Left colon (tissue), 2 donors: ENCODE measurements around the gene AMH. TPM values are rescaled to one million over a fixed set of nuclear protein-coding genes. Genes with fewer than 3 reads are reported as not detected.

Experiments
- ATAC-seq: fragments of 200-7000 bp; cut with Tn5 transposase; one replicate; pipeline ENCODE4 v1.9.1; 2020; ENCODE audit warnings: mild to moderate bottlenecking, moderate library complexity
- DNase-seq, 2 donors: peaks; one replicate each; pipeline ENCODE4 v3.0.0-alpha.2; 2020
- intact Hi-C, 2 donors: fragments of 100-400 bp; cut with DNase I in 1 of 2; cut with micrococcal nuclease in 1 of 2; formaldehyde crosslinking; loops; one replicate each; pipeline versions ENCODE4 v1.11.2 to v1.14.0; 2022; cut with DNase I, micrococcal nuclease
- total RNA-seq, 2 donors: library from RNA; stranded (reverse); fragmentation: NEBNext Ultra II Directional; extraction: Animal tissue kit (Norgen Biotek cat#: 25700); gene quantifications; one replicate each; pipeline ENCODE4 v1.2.1, GENCODE V29; 2021
- donor health status: DM: no; HTN: no; CAD: no.
- donor health status: DM: yes; HTN: yes; CAD: no.

The AMH gene
- total RNA-seq, 2 donors from 2014 or later: 1.6 to 1.7 TPM

DNA sequence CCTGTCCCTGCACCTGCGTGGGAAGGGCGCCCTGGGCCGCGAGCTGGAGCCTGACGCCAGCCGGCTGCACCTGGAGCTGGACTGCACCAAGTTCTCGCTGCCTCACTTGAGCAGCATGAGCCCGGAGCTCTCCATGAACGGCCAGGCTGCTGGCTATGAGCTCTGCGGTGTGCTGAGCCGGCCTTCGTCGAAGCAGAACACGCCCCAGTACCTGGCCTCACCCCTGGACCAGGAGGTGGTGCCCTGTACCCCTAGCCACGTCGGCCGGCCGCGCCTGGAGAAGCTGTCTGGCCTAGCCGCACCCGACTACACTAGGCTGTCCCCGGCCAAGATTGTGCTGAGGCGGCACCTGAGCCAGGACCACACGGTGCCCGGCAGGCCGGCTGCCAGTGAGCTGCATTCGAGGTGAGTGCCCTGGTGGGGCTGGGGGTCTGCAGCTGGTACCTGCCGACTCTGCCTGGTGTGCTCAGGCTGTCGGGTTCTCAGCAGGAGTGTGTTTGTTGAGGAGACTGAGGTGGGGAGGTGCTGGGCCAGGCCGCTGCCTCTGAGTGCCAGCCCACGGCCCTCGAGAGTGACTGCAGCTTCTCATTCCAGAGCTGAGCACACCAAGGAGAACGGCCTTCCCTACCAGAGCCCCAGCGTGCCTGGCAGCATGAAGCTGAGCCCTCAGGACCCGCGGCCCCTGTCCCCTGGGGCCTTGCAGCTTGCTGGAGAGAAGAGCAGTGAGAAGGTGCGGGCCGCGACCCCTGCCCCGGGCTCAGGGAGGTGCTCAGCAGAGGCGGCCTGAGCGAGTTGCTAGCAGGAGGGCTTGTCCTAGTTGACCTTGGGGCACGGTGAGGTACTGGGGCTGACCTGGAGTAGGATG is 32.5 kb upstream of the AMH start:
- ATAC-seq: no peak
- intact Hi-C loops: no loop called here
- no peak for DNase-seq

DNA sequence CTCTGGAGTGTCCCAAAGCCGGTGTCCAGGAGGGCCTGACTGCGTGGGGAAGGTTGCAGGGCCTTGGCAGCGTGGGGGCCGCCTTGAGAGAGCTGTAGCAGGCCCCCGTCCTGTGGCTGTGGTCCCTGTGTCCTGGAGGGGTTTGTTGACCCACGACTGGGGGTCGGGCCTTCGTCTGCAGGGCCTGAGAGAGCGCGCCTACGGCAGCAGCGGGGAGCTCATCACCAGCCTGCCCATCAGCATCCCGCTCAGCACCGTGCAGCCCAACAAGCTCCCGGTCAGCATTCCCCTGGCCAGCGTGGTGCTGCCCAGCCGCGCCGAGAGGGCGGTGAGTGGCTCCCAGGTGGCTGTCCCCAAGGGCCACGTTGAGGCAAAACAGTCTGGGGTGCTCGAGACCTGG is 31.5 kb upstream of the AMH start:
- ATAC-seq: no peak
- intact Hi-C loops: no loop called here

DNA sequence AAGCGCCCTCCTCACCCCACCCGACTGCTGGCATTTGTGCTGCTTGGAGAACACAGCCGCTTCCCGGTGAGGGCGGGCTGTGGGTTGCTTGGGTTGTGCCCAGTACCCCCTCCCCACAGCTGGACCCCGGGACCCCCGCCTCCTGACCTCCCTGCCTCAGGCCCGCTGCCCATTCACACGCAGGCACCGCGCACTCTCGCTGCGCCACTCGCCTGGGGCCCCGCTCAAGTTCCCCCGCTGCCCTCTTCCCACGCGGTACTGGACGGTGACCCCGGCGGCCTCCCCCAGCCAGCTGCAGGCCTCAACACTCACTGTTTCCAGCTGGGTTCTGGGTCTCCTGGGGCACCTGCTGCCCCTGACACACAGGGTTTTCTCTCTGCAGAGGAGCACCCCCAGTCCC is 29.4 kb upstream of the AMH start:
- intact Hi-C loops: no loop called here
- no peak for ATAC-seq
- no peak for DNase-seq

More for the DNA sequence above, 31.5 kb upstream of the AMH start:
- no peak for DNase-seq

DNA sequence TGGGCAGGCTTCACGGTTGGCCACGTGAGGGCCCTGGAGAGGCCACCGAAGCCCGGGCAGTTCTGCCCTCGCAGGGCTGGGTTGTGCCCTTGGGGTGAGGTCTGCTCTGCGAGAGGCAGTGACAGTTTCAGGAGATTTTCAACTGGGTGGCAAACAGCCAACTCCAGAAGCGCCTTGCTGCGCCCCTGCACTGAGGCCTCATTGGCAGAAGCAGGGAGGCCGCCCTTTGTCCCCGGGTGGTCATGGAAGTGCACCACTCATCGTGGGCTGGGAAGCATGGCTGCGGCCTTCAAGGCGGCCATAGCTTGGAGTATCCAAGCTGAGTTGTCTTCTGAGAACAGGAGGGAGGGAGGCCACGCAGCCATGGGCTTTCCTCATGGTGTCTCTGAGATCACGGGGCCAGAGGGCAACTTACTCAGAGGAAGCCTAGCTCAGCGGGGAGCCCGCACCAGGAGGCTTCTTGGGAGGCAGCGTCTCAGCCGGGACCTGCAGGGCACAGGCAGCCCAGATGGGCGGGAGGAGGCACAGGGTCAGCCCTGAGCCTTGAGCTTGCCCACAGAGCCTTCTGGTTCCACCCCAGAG is 27.8 kb upstream of the AMH start:
- intact Hi-C loops: no loop called here
- DNase-seq (no peak), ATAC-seq (no peak)

DNA sequence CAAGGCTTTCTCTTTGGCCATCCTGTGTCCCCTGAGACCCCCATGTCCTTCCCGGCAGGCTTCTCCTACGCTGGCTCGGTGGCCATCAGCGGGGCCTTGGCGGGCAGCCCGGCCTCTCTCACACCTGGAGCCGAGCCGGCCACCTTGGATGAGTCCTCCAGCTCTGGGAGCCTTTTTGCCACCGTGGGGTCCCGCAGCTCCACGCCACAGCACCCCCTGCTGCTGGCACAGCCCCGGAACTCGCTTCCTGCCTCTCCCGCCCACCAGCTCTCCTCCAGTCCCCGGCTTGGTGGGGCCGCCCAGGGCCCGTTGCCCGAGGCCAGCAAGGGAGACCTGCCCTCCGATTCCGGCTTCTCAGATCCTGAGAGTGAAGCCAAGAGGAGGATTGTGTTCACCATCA is 27.2 kb upstream of the AMH start:
- intact Hi-C loops: no loop called here
- ATAC-seq (no peak), DNase-seq (no peak)

DNA sequence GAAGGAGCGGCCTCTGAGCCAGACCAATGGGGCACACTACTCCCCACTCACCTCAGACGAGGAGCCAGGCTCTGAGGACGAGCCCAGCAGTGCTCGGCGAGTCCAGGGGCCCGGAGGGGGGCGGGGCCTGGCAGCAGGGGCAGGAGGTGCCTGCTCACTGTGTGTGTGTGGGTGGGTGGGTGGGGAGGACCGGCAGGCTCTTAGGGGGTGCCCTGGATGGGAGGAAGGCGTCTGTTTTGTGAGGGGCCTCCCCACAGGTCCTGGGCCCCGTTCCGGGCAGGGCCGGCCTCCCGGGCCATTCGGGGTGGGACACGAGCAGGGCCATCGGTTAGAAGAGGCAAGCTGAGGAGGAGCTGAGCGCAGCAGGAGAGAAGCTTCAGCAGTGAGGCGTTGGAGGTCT is 25.7 kb upstream of the AMH start:
- intact Hi-C loops: no loop called here
- no peak for ATAC-seq

DNA sequence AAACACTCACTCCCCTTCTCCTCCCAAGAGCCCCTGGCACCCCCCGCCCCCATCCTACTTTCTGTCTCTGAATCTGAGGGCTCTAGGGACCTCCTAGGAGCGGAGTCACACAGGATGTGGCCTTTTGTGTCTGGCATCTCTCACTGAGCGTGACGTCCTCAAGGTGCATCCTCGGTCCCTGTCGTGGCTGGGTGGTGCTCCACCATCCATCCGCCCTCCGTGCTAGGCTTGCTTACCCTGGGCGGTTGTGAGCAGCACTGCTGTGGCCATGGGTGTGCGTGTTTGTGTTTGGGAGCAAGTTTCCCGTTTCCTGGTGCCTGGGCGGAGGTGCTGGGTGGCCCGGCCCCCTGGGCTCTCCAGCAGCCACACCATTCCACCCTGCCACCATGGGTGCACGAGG is 25.2 kb upstream of the AMH start:
- ATAC-seq (no peak), DNase-seq (no peak)
- intact Hi-C loops: no loop called here

More for the DNA sequence above, 25.7 kb upstream of the AMH start:
- DNase-seq: no peak

DNA sequence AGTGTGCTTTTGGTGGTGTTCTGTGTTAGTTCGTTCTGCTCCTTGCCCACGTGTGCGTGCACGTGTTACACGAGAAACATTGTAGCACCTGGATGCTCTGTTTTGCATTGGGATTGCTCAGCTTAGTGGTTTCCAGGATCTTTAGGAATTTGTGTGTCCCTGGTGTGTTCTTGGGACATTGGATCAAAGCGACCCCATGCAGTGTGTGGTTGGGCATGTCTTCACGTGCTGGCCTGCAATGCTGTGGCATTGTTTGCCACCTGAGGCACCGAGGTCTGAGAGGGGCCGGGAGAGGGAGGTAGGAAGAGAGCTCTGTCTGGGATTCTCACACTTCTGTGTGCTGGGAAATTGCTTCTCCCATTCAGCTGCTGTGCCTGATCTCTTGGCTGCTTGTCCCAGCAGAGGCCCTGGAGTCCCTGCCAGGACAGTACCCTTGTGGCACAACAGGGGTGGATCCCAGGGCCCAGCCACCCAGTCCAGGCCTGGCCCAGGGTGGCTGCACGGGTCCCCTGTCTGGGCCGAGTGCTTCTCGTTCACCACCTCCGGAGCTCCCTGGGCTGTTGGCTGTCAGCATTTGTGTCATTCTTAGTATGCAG is 24.3 kb upstream of the AMH start:
- intact Hi-C loops: no loop called here
- DNase-seq: no peak
- ATAC-seq: no peak

DNA sequence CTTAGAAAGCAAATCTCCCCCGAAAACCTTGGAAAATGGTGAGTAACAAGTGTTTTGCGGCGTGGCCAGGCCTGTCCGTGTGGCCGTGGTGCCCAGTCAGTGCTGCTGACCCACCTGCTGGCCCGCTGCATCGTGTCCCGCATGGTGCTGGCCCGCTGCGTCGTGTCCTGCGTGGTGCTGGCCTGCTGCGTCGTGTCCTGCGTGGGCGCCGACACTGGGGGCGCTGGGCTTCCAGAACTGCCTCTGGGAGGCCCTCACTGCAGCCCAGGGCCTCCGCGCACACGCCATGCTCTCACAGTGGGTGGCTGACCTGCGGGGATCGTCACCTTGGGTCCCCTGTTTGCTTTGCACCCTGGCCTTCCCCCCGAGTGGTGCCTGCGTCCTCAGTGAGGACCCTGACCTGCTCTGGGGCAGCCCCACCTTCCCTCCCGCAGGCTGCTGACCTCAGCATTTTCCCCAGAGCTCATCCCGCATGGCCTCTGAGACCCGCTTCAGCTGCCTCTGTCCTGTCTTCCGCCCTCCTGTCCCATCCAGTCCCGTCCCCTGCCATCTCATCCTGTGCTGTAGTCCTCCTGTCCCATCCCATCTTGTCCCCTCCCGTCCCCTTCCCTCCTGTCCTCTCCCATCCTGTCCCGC is 23.6 kb upstream of the AMH start:
- ATAC-seq: no peak
- intact Hi-C loops: no loop called here
- DNase-seq: no peak

DNA sequence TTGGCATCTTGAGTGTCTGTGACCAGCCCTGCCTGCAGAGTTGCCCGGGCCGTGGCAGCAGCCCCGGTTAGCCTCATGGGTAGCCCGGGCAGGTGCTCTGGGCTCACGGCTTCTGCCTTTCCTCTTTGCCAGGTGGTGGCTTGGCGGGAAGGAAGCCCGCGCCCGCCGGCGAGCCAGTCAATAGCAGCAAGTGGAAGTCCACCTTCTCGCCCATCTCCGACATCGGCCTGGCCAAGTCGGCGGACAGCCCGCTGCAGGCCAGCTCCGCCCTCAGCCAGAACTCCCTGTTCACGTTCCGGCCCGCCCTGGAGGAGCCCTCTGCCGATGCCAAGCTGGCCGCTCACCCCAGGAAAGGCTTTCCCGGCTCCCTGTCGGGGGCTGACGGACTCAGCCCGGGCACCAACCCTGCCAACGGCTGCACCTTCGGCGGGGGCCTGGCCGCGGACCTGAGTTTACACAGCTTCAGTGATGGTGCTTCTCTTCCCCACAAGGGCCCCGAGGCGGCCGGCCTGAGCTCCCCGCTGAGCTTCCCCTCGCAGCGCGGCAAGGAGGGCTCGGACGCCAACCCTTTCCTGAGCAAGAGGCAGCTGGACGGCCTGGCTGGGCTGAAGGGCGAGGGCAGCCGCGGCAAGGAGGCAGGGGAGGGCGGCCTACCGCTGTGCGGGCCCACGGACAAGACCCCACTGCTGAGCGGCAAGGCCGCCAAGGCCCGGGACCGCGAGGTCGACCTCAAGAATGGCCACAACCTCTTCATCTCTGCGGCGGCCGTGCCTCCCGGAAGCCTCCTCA is 22.9 kb upstream of the AMH start:
- no peak for ATAC-seq
- no peak for DNase-seq
- intact Hi-C loops: no loop called here

DNA sequence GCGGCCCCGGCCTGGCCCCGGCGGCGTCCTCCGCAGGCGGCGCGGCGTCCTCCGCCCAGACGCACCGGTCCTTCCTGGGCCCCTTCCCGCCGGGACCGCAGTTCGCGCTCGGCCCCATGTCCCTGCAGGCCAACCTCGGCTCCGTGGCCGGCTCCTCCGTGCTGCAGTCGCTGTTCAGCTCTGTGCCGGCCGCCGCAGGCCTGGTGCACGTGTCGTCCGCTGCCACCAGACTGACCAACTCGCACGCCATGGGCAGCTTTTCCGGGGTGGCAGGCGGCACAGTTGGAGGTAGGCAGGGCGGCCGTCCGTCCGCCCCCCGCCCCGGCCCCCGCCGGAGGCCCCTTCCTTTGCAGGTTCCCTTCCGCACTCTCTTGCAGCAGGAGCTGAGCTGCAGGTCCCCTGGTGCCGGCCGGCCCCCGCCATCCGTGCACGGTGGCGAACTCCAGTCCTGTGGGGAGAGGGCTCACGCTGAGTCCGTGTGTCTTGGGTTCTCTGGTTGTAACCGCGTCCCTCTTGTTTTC is 22.2 kb upstream of the AMH start:
- intact Hi-C loops: no loop called here
- DNase-seq: no peak
- no peak for ATAC-seq

DNA sequence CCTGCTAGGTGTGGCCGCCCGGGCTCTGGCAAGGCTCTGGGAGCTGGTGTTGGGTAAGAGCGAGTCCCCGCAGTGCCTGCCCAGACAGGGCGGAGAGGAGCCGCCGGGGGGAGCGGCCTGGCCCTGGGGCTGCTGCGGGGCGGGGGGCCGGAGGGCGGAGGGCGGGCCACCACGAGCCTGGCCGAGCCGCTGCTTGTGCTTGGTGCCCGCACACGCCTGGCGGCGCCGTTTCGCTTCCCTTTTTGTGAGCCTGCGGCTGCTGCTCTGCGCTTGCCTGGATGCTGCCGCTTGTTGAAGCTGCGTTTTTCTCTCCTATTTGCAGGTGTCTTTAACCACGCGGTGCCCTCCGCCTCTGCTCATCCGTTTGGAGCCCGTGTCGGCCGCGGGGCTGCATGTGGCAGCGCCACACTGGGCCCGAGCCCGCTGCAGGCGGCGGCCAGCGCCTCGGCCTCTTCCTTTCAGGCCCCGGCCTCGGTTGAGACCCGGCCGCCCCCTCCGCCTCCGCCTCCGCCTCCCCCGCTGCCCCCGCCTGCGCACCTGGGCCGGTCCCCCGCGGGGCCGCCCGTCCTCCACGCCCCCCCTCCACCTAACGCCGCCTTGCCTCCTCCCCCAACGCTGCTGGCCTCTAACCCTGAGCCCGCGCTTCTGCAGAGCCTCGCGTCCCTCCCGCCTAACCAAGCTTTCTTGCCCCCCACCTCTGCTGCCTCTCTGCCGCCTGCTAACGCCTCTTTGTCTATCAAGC is 21.5 kb upstream of the AMH start:
- DNase-seq (peak in 1 of 2 donors; percentile 56), ATAC-seq (no peak)
- intact Hi-C loops: no loop called here

DNA sequence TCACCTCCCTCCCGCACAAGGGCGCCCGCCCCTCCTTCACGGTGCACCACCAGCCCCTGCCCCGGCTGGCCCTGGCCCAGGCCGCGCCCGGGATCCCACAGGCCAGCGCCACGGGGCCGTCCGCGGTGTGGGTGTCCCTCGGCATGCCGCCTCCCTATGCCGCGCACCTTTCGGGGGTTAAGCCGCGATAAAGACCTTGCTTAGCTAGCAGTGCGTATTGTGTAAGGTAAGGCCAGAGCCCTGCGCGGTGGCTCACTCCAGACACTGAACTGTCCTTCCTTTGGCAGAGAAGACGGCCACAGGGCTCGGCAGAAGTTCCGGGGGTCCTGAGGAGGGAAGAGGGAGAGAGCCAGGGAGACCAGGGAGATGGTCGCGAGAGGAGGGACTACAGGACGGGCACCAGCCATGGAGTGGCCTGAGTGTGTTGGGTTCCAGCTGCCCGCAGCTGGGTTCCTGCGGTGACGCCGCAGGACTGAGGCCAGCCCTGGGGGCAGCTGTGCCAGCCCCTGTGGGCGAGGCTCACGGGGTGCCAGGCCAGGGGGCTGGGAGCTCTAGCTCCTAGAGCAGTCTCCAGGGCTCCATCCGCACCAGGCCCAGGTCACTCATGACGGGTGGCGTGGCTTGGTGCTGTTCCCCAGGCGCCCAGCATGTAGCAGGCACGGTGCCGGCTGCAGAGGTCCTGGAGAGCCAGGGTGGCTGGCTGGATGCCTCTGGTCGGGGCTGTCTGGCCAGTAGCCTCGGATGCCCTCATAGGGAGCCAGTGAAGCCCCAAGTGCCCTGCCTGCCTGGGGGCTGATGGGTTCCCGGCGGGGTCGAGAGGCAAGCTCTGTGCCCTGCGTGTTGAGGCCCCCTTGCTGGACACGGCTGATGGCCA is 20.7 kb upstream of the AMH start:
- intact Hi-C loops: no loop called here
- DNase-seq (no peak), ATAC-seq (no peak)

DNA sequence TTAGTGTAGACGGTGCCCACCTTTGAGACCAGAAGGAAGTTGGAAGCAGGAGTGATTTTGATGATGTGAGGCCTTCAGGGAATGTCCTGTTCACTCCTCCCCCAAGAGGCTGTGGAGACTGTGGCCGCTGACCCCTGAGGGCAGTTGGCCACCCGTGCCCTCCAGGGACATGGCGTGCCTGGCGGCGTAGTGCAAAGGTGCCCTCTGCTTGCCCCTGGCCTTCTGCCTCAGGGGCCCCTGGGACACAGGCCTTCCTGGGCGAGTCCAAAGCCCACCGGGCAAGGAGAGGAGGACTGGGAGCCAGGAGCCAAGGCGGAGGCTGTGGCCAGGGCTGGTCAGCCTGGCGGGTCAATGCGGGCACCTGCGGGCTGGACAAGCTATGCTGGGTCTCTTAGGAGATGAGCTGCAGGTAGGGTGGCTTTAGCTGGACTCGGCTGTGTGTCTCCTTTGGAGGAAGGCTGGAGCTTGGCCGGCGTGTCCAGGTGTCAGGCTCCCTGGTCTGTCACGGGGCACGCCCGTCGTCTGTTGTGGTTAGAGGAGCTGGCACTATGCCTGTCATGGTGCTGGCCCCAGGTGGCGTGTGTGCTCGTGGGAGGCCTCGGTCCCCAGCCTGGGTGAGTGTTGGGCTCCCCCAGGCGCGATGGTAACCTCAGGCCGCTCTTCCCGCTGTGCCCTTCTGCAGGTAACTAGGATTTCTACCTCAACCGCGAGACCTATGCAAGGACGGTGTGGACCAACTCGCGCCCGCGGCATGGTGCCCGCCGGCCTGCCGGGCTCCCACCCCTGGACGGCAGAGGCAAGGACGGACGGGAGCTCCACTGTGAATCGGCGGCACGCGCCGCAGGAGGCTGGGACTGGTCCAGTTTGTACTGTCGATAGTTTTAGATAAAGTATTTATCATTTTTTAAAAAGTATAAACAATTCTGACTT is 19.8 kb upstream of the AMH start:
- ATAC-seq: no peak
- intact Hi-C loops: loop anchor here in 1 of 2 donors (10.0 kb wide), 1 partner anchor 75 kb away; the partner anchor contains the start of gene AP3D1
- no peak for DNase-seq

DNA sequence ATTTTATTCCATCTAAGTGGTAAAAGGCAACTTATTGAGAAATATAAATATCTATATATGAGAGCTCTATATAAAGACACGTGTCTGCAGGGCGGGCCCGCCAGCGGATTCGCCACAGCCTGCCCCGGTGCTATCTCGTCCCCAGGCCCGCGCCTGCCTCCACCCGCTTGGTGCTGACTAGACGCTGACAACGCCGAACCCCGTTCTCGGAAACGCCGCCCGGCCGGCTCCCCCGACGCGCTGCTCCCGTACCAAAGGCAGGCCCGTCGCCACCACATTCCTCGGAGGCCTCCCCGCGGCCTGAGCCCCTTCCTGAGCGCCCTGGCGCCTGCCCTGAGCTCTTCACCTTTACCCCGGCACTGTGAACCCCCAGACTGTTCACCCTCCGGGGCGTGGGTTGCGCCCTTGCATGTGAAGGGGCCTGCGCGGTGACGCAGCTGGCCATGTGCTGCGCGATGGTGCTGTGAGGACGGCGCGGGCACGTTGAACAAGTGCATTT is 19.0 kb upstream of the AMH start:
- intact Hi-C loops: loop anchor here in 1 of 2 donors (10.0 kb wide), 1 partner anchor 75 kb away; the partner anchor contains the start of gene AP3D1

More for the DNA sequence above, 19.0 kb upstream of the AMH start:
- DNase-seq (no peak), ATAC-seq (no peak)
